HG03457 (cell line): ENCODE results near the gene ZNF385B.

Source experiments
- ATAC-seq: cut with Tn5 transposase; IDR thresholded peaks from one replicate; pipeline ENCODE4 v1.9.1; 2021; ENCODE audit warnings: moderate number of reproducible peaks; ENCODE audit not compliant: unreplicated experiment

Gene ZNF385B

GRCh38 chr2:179857236-179857635, 4.2 kb downstream of the ZNF385B start:
- ATAC-seq = no peak

- no peak for ATAC-seq
Observed at GRCh38 chr2:179856205-179856604, 5.2 kb downstream of the ZNF385B start.

- no peak for ATAC-seq
Observed at GRCh38 chr2:179855673-179856072, 5.7 kb downstream of the ZNF385B start.

- ATAC-seq = no peak
Observed at GRCh38 chr2:179854891-179855290, 6.5 kb downstream of the ZNF385B start.

- ATAC-seq = no peak
Observed at GRCh38 chr2:179853108-179853507, 8.3 kb downstream of the ZNF385B start.

GRCh38 chr2:179850188-179850587, 11.2 kb downstream of the ZNF385B start:
- ATAC-seq = no peak

- no peak for ATAC-seq
Observed at GRCh38 chr2:179849719-179850118, 11.7 kb downstream of the ZNF385B start.

GRCh38 chr2:179843541-179843940, 17.9 kb downstream of the ZNF385B start:
- ATAC-seq = no peak

- ATAC-seq = no peak
Observed at GRCh38 chr2:179842498-179843153, 18.8 kb downstream of the ZNF385B start.

- ATAC-seq = no peak
Observed at GRCh38 chr2:179840840-179841239, 20.6 kb downstream of the ZNF385B start.

- ATAC-seq = no peak
Observed at GRCh38 chr2:179837408-179837807, 24.0 kb downstream of the ZNF385B start.

GRCh38 chr2:179830043-179830787, 31.2 kb downstream of the ZNF385B start:
- no peak for ATAC-seq

GRCh38 chr2:179826297-179826696, 35.1 kb downstream of the ZNF385B start:
- no peak for ATAC-seq

- ATAC-seq = no peak
Observed at GRCh38 chr2:179825494-179825893, 35.9 kb downstream of the ZNF385B start.

GRCh38 chr2:179824961-179825360, 36.5 kb downstream of the ZNF385B start:
- no peak for ATAC-seq

GRCh38 chr2:179822540-179822939, 38.9 kb downstream of the ZNF385B start:
- ATAC-seq = no peak

- ATAC-seq = no peak
Observed at GRCh38 chr2:179818546-179818945, 42.9 kb downstream of the ZNF385B start.

- ATAC-seq = no peak
Observed at GRCh38 chr2:179817181-179817841, 44.1 kb downstream of the ZNF385B start.

GRCh38 chr2:179814050-179814449, 47.4 kb downstream of the ZNF385B start:
- ATAC-seq = no peak

GRCh38 chr2:179812501-179812900, 48.9 kb downstream of the ZNF385B start:
- no peak for ATAC-seq

GRCh38 chr2:179811042-179811441, 50.4 kb downstream of the ZNF385B start:
- no peak for ATAC-seq

GRCh38 chr2:179809606-179810005, 51.8 kb downstream of the ZNF385B start:
- no peak for ATAC-seq
